Endothelial cell of umbilical vein (primary cell): ENCODE results near the gene MCRIP1. TPM values are rescaled to one million over a fixed set of nuclear protein-coding genes. Genes with fewer than 3 reads are reported as not detected.
A peak's percentile ranks its signal among the peaks of the same experiment; 100 is the strongest.

Source experiments
- Bru-seq: library from RNA; stranded (reverse); fragments of 400-500 nt; gene quantifications from one replicate; lab custom pipeline; 2021; lab: Mats Ljungman, UMichigan
- BruChase-seq, 2 experiments: library from RNA; stranded (reverse); fragments of 400-500 nt; gene quantifications; one replicate each; lab custom pipeline; 2021; lab: Mats Ljungman, UMichigan
- BruUV-seq: library from RNA; stranded (reverse); fragments of 400-500 nt; replicated peaks from 2 replicates; lab custom pipeline; 2021; lab: Mats Ljungman, UMichigan
- CTCF ChIA-PET: fragments of 300-600, 350-600 bp; sonication (Branson Sonifier 250); formaldehyde crosslinking; loops from one replicate; lab custom pipeline; 2021; ENCODE audit warnings: antibody characterized with exemption, inconsistent platforms; lab: Charles Lee
- POLR2A ChIA-PET: fragments of 300-600, 350-600 bp; sonication (Branson Sonifier 250); formaldehyde crosslinking; loops from one replicate; lab custom pipeline; 2021; ENCODE audit warnings: antibody characterized with exemption, inconsistent platforms; lab: Charles Lee
- DNase-seq: peaks from one replicate; pipeline ENCODE4 v3.0.0-alpha.2; 2011; ENCODE audit warnings: low read depth, low spot score
- FAIRE-seq: peaks from 2 replicates; lab custom pipeline; 2011; peaks lifted over from hg19 to GRCh38; lab: Jason Lieb, UNC
- H2AFZ ChIP-seq: 2 replicates; pipeline ENCODE4 v1.6.0; 2012; ENCODE audit warnings: low read depth, low read length, control low read depth, inconsistent platforms
- H3K27ac ChIP-seq: 2 replicates; pipeline ENCODE4 v1.5.1; 2011; ENCODE audit warnings: low read depth, mild to moderate bottlenecking, control low read depth, low read length, moderate library complexity; ENCODE audit not compliant: insufficient read depth
- H3K27me3 ChIP-seq, 2 experiments: 2 replicates each; pipeline versions ENCODE4 v1.6.0 to v1.6.1; 2011; ENCODE audit warnings: low read length in 2 of 2, mixed read lengths in 1 of 2; ENCODE audit not compliant: control insufficient read depth in 2 of 2, insufficient read depth in 2 of 2
- H3K36me3 ChIP-seq, 2 experiments: 2 replicates in 1 of 2; 3 replicates in 1 of 2; pipeline ENCODE4 v1.5.1; 2011; ENCODE audit warnings: low read length in 2 of 2, mild to moderate bottlenecking in 1 of 2, moderate library complexity in 1 of 2; ENCODE audit not compliant: control insufficient read depth in 2 of 2, insufficient read depth in 2 of 2; ENCODE audit errors: extremely low read depth in 1 of 2
- H3K4me1 ChIP-seq: 3 replicates; pipeline ENCODE4 v1.5.1; 2011; ENCODE audit warnings: mild to moderate bottlenecking, low read length; ENCODE audit not compliant: control insufficient read depth, insufficient read depth; ENCODE audit errors: extremely low read depth
- H3K4me2 ChIP-seq: 2 replicates; pipeline ENCODE4 v1.6.1; 2011; ENCODE audit warnings: low read length, control low read depth, mixed read lengths; ENCODE audit not compliant: insufficient read depth
- H3K4me3 ChIP-seq, 3 experiments: fragments of 200-600 bp in 1 of 3; sonication (generic), shearing (Covaris generic) in 1 of 3; replicated peaks in 1 of 3; 2 replicates each; pipeline ENCODE4 v1.5.1; 2011 to 2016; ENCODE audit warnings: control low read depth in 3 of 3, low read length in 3 of 3, mild to moderate bottlenecking in 2 of 3, inconsistent platforms in 1 of 3, low read depth in 1 of 3, moderate library complexity in 1 of 3; ENCODE audit not compliant: insufficient read depth in 1 of 3
- H3K79me2 ChIP-seq: 2 replicates; pipeline ENCODE4 v1.6.0; 2012; ENCODE audit warnings: low read length, inconsistent platforms; ENCODE audit not compliant: control insufficient read depth, insufficient read depth
- H3K9ac ChIP-seq: replicated peaks from 2 replicates; pipeline ENCODE3; 2011; ENCODE audit warnings: low read length, control low read depth; ENCODE audit not compliant: insufficient read depth; ENCODE audit errors: extremely low read depth
- H3K9me1 ChIP-seq: replicated peaks from 3 replicates; pipeline ENCODE4 v1.6.0; 2011; ENCODE audit warnings: mild to moderate bottlenecking, low read length; ENCODE audit not compliant: control insufficient read depth, insufficient read depth; ENCODE audit errors: extremely low read depth
- H3K9me3 ChIP-seq: replicated peaks from 2 replicates; pipeline ENCODE4 v1.5.1; 2012; ENCODE audit warnings: low read length, inconsistent platforms; ENCODE audit not compliant: control insufficient read depth, insufficient read depth
- H4K20me1 ChIP-seq: replicated peaks from 2 replicates; pipeline ENCODE3; 2011; ENCODE audit warnings: mild to moderate bottlenecking, low read length; ENCODE audit not compliant: control insufficient read depth, insufficient read depth; ENCODE audit errors: extremely low read depth
- EZH2 ChIP-seq: IDR thresholded peaks from 2 replicates; pipeline ENCODE4 v1.6.1; 2012; ENCODE audit warnings: borderline replicate concordance, low read depth, mild to moderate bottlenecking, moderate library complexity, low read length, inconsistent platforms; ENCODE audit not compliant: severe bottlenecking
- FOS ChIP-seq: IDR thresholded peaks from 2 replicates; pipeline ENCODE4 v1.6.1; 2011; ENCODE audit warnings: mild to moderate bottlenecking, low read length, moderate library complexity, borderline replicate concordance; ENCODE audit not compliant: insufficient read depth
- GATA2 ChIP-seq: IDR thresholded peaks from 2 replicates; pipeline ENCODE4 v1.7.0; 2011; ENCODE audit warnings: low read depth, mild to moderate bottlenecking, moderate library complexity, mixed read lengths, low read length; ENCODE audit not compliant: insufficient read length, insufficient read depth
- JUN ChIP-seq: IDR thresholded peaks from 2 replicates; pipeline ENCODE4 v1.6.1; 2011; ENCODE audit warnings: borderline replicate concordance, low read depth; ENCODE audit not compliant: insufficient read length, insufficient read depth
- MYC ChIP-seq: IDR thresholded peaks from one replicate; pipeline ENCODE4 v1.6.1; 2011; ENCODE audit warnings: mild to moderate bottlenecking, low read depth, low read length
- POLR2A ChIP-seq: IDR thresholded peaks from 2 replicates; pipeline ENCODE4 v1.6.1; 2012; ENCODE audit warnings: low read depth, mild to moderate bottlenecking, control low read depth, low read length
- POLR2AphosphoS5 ChIP-seq: IDR thresholded peaks from 2 replicates; pipeline ENCODE4 v1.6.1; 2012; ENCODE audit warnings: low read depth, mild to moderate bottlenecking, control low read depth, low read length, moderate library complexity; ENCODE audit not compliant: insufficient read depth
- dilution Hi-C: fragments of 300-500 bp; cut with MboI; formaldehyde crosslinking; loops from one replicate; pipeline ENCODE4 v1.15.0; 2019; ENCODE audit warnings: low sequenced_read_pairs; ENCODE audit not compliant: extremely low pct_ligation_motif_present
- intact Hi-C: fragments of 100-400 bp; cut with micrococcal nuclease; formaldehyde crosslinking; loops from one replicate; pipeline ENCODE4 v1.10.0; 2022
- long read RNA-seq: library from polyadenylated mRNA; stranded (forward); transcript quantifications from one replicate; pipeline ENCODE4 v2.0.0, GENCODE V29; 2021
- polyA minus RNA-seq, 3 experiments: library from RNA; depleted of rRNA, polyadenylated mRNA; stranded (reverse); fragments of >200 nt; gene quantifications; 1 replicate in 1 of 3; 2 replicates in 2 of 3; pipeline ENCODE4 v1.2.3, GENCODE V29; 2011
- polyA plus RNA-seq, 4 experiments: library from polyadenylated mRNA; depleted of rRNA in 3 of 4; stranded (reverse) in 3 of 4; unstranded in 1 of 4; fragments of >200 nt; gene quantifications; 2 replicates each; pipeline versions ENCODE4 v1.2.1 to v1.2.3, GENCODE V29; 2011 to 2012; ENCODE audit warnings: missing spikeins in 1 of 4
- total RNA-seq: library from RNA; stranded (reverse); gene quantifications from 2 replicates; pipeline ENCODE4 v1.2.3, GENCODE V29; 2021
- TF ChIP-seq, protein P1 (sequence below): IDR thresholded peaks from 2 replicates; pipeline ENCODE4 v1.6.1; 2011; ENCODE audit not compliant: insufficient read depth, insufficient read length
- TF ChIP-seq, protein P2 (sequence below), 2 donors: IDR thresholded peaks; 1 replicate in 1 of 2; 2 replicates in 1 of 2; pipeline ENCODE4 v1.5.1; 2011; ENCODE audit warnings: low read length in 2 of 2, mild to moderate bottlenecking in 2 of 2, moderate library complexity in 2 of 2, control low read depth in 1 of 2, inconsistent platforms in 1 of 2, low read depth in 1 of 2; ENCODE audit not compliant: insufficient read depth in 1 of 2; ENCODE audit errors: extremely low read depth in 1 of 2

The MCRIP1 gene, protein sequence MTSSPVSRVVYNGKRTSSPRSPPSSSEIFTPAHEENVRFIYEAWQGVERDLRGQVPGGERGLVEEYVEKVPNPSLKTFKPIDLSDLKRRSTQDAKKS
- total RNA-seq: 121 and 129 TPM in 2 replicates
- 205 and 281 TPM in 2 replicates for polyA plus RNA-seq
- polyA plus RNA-seq (2011; cell fraction: cytosol; rRNA removed): 103 and 155 TPM in 2 replicates
- 72.8 and 85.4 TPM in 2 replicates for polyA plus RNA-seq (2011; cell fraction: nucleus; rRNA removed)
- 64.1 and 103 TPM in 2 replicates for polyA plus RNA-seq (2012)
- polyA minus RNA-seq: 25.0 and 30.4 TPM in 2 replicates
- polyA minus RNA-seq (2011; cell fraction: cytosol; rRNA and poly(A)+ RNA removed): 3.6 TPM
- 11.7 and 17.3 TPM in 2 replicates for polyA minus RNA-seq (2011; cell fraction: nucleus; rRNA and poly(A)+ RNA removed)
- Bru-seq, nascent RNA: percentile 50 among the genes with signal in this experiment
- percentile 82 among the genes with signal in this experiment for BruChase-seq, experiment 1, labeled RNA remaining after a 6-hour chase
- percentile 77 among the genes with signal in this experiment for BruChase-seq, experiment 2, labeled RNA remaining after a 2-hour chase
- long read RNA-seq, transcript MCRIP1-207 (4 exons, 2,775 nt): minor isoform, 14 of 417 reads
- long read RNA-seq, transcript MCRIP1-206 (4 exons, 1,123 nt): minor isoform, 16 of 417 reads
- long read RNA-seq, transcript MCRIP1-203 (6 exons, 925 nt): minor isoform, 54 of 417 reads
- long read RNA-seq, transcript MCRIP1-201 (5 exons, 1,209 nt): major isoform, 278 of 417 reads
- long read RNA-seq, partial matches to known transcripts: 10 of 417 reads
- long read RNA-seq, other reads (novel, unspliced or antisense): 29 of 417 reads

DNA sequence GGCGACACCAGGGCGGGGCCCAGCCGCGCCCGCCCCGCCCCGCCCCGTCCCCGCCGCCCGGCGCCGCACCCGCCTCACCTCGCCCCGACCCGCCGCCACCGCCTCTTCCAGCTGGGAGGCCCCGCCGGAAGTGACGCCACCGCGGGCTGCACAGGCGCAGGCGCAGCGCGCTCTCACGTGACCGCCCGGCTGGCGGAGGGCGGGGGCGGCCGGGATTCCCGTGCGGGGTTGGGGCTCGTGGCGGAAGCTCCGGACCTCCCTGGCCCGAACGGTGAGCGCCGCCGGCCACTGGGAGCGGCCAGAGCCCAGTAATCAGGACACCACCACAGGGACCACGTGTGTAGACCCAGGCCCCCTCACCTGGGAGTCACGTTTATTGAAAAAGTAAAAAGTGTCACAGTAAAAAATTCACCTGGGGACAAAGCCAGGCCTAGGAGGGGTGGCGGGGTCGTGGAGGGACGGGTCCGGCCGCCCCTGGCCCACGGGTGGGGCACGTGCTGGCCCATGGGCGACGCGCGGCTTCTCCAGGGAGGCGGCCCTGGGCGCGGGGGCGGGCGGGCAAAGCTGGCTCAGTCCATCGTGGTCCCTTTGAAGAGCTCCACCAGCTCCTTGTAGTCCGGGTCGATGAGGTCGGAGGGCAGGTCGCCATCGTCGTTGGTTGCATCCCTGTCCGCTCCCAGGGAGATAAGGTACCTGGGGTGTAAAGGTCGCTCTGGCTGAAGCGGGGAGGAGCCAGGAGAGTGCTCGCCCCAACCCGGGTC is at the start of gene MCRIP1:
Gene MCRIP1 (minus strand): TSS at position 132 of the 761 bp plus-strand sequence. CDS start 8,785 bp downstream, outside the sequence.
- peaks cover 11% of the 10 kb centered on the region for H3K4me1 ChIP-seq
- intact Hi-C loops (no loop called here), dilution Hi-C loops (no loop called here)
- H3K9ac ChIP-seq: peak within 1 kb of the TSS; percentile 86
- CTCF ChIA-PET: interaction anchor here (0.6 to 2.5 kb wide), 2 partner anchors 12 to 27 kb away, joined by 3 to 20 read pairs; no protein-coding TSS in a partner anchor
- no peaks in the 10 kb centered on the region for H3K27me3 ChIP-seq
- DNase-seq: peak; percentile 91
- H4K20me1 ChIP-seq: no peaks in the 10 kb centered on the region
- BruUV-seq: TSS peak; percentile 66
- peak; percentile 83 for TF ChIP-seq POLR2AphosphoS5
- no peak for TF ChIP-seq FOS
- no peak for TF ChIP-seq EZH2
- TF ChIP-seq, protein P1, sequence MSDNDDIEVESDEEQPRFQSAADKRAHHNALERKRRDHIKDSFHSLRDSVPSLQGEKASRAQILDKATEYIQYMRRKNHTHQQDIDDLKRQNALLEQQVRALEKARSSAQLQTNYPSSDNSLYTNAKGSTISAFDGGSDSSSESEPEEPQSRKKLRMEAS: peak; percentile 70
- no peak for TF ChIP-seq JUN
- TF ChIP-seq GATA2: no peak
- TF ChIP-seq MYC: no peak
- TF ChIP-seq, protein P2, sequence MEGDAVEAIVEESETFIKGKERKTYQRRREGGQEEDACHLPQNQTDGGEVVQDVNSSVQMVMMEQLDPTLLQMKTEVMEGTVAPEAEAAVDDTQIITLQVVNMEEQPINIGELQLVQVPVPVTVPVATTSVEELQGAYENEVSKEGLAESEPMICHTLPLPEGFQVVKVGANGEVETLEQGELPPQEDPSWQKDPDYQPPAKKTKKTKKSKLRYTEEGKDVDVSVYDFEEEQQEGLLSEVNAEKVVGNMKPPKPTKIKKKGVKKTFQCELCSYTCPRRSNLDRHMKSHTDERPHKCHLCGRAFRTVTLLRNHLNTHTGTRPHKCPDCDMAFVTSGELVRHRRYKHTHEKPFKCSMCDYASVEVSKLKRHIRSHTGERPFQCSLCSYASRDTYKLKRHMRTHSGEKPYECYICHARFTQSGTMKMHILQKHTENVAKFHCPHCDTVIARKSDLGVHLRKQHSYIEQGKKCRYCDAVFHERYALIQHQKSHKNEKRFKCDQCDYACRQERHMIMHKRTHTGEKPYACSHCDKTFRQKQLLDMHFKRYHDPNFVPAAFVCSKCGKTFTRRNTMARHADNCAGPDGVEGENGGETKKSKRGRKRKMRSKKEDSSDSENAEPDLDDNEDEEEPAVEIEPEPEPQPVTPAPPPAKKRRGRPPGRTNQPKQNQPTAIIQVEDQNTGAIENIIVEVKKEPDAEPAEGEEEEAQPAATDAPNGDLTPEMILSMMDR (IDR thresholded peaks at IDR 0.05; ENCODE audit: extremely low read depth in 1 of 2, insufficient read depth in 1 of 2, low read depth in 1 of 2, low read length in 2 of 2): no peak
- TF ChIP-seq POLR2A: peak; percentile 82
- H3K79me2 ChIP-seq: peaks cover 9% of the 10 kb centered on the region
- H3K9me3 ChIP-seq: no peaks in the 10 kb centered on the region
- H2AFZ ChIP-seq: peak within 1 kb of the TSS; percentile 80
- POLR2A ChIA-PET: interaction anchor here (0.6 to 1.5 kb wide), 2 partner anchors 23 to 99 kb away, joined by 3 to 5 read pairs; no protein-coding TSS in a partner anchor
- H3K27ac ChIP-seq: peak within 1 kb of the TSS; percentile 74
- peak within 1 kb of the TSS; percentile 70 for H3K4me2 ChIP-seq
- peak within 1 kb of the TSS; percentile 59 to 72 (median 68) for H3K4me3 ChIP-seq
- peak; percentile 81 for FAIRE-seq
- H3K9me1 ChIP-seq: no peaks in the 10 kb centered on the region
- H3K36me3 ChIP-seq: peaks cover 0 to 1% of the 10 kb centered on the region in 2 experiments
